Memory B cell (primary cell): ENCODE data around the gene GPC3.

Experiments used
- ATAC-seq: fragments of 150-1000 bp; cut with Tn5 transposase; 2 replicates; pipeline ENCODE4 v1.10.0; 2021; ENCODE audit warnings: low read depth, mild to moderate bottlenecking, moderate library complexity
- DNase-seq, 2 donors: peaks; one replicate each; pipeline ENCODE4 v3.0.0; 2022; ENCODE audit warnings: low spot score in 2 of 2
- H3K27ac Mint-ChIP-seq: one replicate; pipeline ENCODE4 v1.8.0; 2022; ENCODE audit warnings: mild to moderate bottlenecking, moderate library complexity, mixed read lengths
- H3K27me3 Mint-ChIP-seq: one replicate; pipeline ENCODE4 v1.8.0; 2022; ENCODE audit warnings: mixed read lengths
- H3K36me3 Mint-ChIP-seq: one replicate; pipeline ENCODE4 v1.8.0; 2022; ENCODE audit warnings: mild to moderate bottlenecking, mixed read lengths
- H3K4me1 Mint-ChIP-seq: one replicate; pipeline ENCODE4 v1.8.0; 2022; ENCODE audit warnings: mixed read lengths
- H3K4me3 Mint-ChIP-seq: one replicate; pipeline ENCODE4 v1.8.0; 2022; ENCODE audit warnings: mild to moderate bottlenecking, moderate library complexity, mixed read lengths
- H3K9me3 Mint-ChIP-seq: one replicate; pipeline ENCODE4 v1.8.0; 2022; ENCODE audit warnings: mixed read lengths

The GPC3 gene

GRCh38 chrX:133495464-133496391, 489.7 kb downstream of the GPC3 start:
- Mint-ChIP-seq H3K27me3 (no peaks in the 10 kb centered on the region), H3K36me3 (no peaks in the 10 kb centered on the region), H3K27ac (no peak overlapping the region), H3K4me3 (no peak overlapping the region), H3K9me3 (peaks cover 2% of the 10 kb centered on the region), H3K4me1 (no peaks in the 10 kb centered on the region)
- DNase-seq: no peak
- ATAC-seq: no peak

GRCh38 chrX:133493366-133493765, 492.0 kb downstream of the GPC3 start:
- H3K4me3 Mint-ChIP-seq: no peak overlapping the region
- ATAC-seq: no peak
- no peak for DNase-seq
- H3K4me1 Mint-ChIP-seq: no peaks in the 10 kb centered on the region
- H3K27ac Mint-ChIP-seq: no peak overlapping the region
- no peaks in the 10 kb centered on the region for H3K36me3 Mint-ChIP-seq
- peaks cover 2% of the 10 kb centered on the region for H3K9me3 Mint-ChIP-seq
- no peaks in the 10 kb centered on the region for H3K27me3 Mint-ChIP-seq

GRCh38 chrX:133490955-133491354, 494.4 kb downstream of the GPC3 start:
- H3K36me3 Mint-ChIP-seq: no peaks in the 10 kb centered on the region
- no peaks in the 10 kb centered on the region for H3K4me1 Mint-ChIP-seq
- no peak overlapping the region for H3K4me3 Mint-ChIP-seq
- H3K9me3 Mint-ChIP-seq: peaks cover 2% of the 10 kb centered on the region
- DNase-seq: no peak
- no peak for ATAC-seq
- H3K27me3 Mint-ChIP-seq: no peaks in the 10 kb centered on the region
- H3K27ac Mint-ChIP-seq: no peak overlapping the region
